Thyroid gland (tissue), 4 donors: Measurements from ENCODE around the gene MRPL12.

ENCODE experiments used
- CTCF ChIP-seq, 6 experiments: fragments of 200-600 bp in 3 of 6; fragments of 450-650 bp in 3 of 6; sonication (generic) in 3 of 6; IDR thresholded peaks; one replicate each; pipeline ENCODE4 v1.5.1; 2016 to 2019; ENCODE audit warnings: antibody characterized with exemption in 6 of 6, mild to moderate bottlenecking in 2 of 6, inconsistent platforms in 1 of 6, moderate library complexity in 1 of 6
- POLR2A ChIP-seq, 2 donors: fragments of 450-650 bp; IDR thresholded peaks; one replicate each; pipeline ENCODE4 v1.6.1; 2017; ENCODE audit warnings: antibody characterized with exemption in 2 of 2, mild to moderate bottlenecking in 2 of 2, moderate library complexity in 1 of 2

- TF ChIP-seq CTCF (IDR thresholded peaks at IDR 0.05) (no peak), POLR2A (IDR thresholded peaks at IDR 0.05) (no peak)
Observed at GRCh38 chr17:81710514-81711308, 7.5 kb downstream of the MRPL12 start.
